ENCODE data around the gene SLC39A6. TPM values are rescaled to one million over a fixed set of nuclear protein-coding genes. Genes with fewer than 3 reads are reported as not detected.
"Not testable (repeated sequence)": the region's sequence is repeated elsewhere in the genome, so short reads cannot be mapped to it uniquely, and the experiment has no call there.

Gene SLC39A6
- polyA plus RNA-seq, 4 donors, result 0.89 to 12.0 (median 5.6) TPM

DNA sequence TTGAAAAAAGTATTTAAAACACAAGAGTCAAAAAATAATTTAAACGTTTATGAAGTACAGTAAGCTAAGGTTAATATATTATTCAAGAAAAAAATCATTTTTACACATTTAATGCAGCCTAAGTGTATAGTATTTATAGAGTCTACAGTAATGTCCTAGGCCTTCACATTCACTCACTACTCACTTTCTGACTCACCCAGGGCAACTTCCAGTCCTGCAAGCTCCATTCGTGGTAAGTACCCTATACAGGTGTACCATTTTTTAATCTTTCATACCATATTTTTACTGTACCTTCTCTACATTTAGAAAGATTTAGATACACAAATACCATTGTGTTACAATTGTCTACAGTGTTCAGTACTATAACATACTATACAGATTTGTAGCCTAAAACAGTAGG is 40.9 kb downstream of the SLC39A6 start:
- H3K27me3 ChIP-seq (ENCODE audit: control insufficient read depth in 3 of 3, insufficient read depth in 3 of 3, low read length in 3 of 3), result no peaks in the 10 kb centered on the region
- no peak overlapping the region for H3K27ac ChIP-seq (ENCODE audit: low read depth in 1 of 3, low read length in 2 of 3)
- WGBS, 3 donors, result 64 to 77% (median 69%) methylated on average over 2 of the region's 2 CpGs
- no peak overlapping the region for H3K4me3 ChIP-seq (ENCODE audit: low read depth in 1 of 3, low read length in 3 of 3)
- H3K4me1 ChIP-seq (ENCODE audit: control insufficient read depth in 3 of 3, insufficient read depth in 2 of 3, low read depth in 1 of 3, low read length in 2 of 3), result no peaks in the 10 kb centered on the region
- H3K9me3 ChIP-seq (ENCODE audit: control insufficient read depth in 2 of 2, insufficient read depth in 1 of 2, low read depth in 1 of 2, low read length in 1 of 2), result no peaks in the 10 kb centered on the region
- H3K36me3 ChIP-seq (ENCODE audit: control insufficient read depth in 3 of 3, insufficient read depth in 2 of 3, low read depth in 1 of 3, low read length in 3 of 3), result no peaks in the 10 kb centered on the region
- DNase-seq (no peak), FAIRE-seq (no peak)

GRCh38 chr18:36086186-36086585 is 43.0 kb downstream of the SLC39A6 start:
- no peak overlapping the region for H3K27ac ChIP-seq (ENCODE audit: low read depth in 1 of 3, low read length in 2 of 3)
- 85 to 89% (median 88%) methylated on average over 8 of the region's 8 CpGs for WGBS, 3 donors
- no peak for FAIRE-seq
- no peaks in the 10 kb centered on the region for H3K4me1 ChIP-seq (ENCODE audit: control insufficient read depth in 3 of 3, insufficient read depth in 2 of 3, low read depth in 1 of 3, low read length in 2 of 3)
- H3K9me3 ChIP-seq (ENCODE audit: control insufficient read depth in 2 of 2, insufficient read depth in 1 of 2, low read depth in 1 of 2, low read length in 1 of 2), result no peaks in the 10 kb centered on the region
- H3K27me3 ChIP-seq (ENCODE audit: control insufficient read depth in 3 of 3, insufficient read depth in 3 of 3, low read length in 3 of 3), result no peaks in the 10 kb centered on the region
- H3K4me3 ChIP-seq (ENCODE audit: low read depth in 1 of 3, low read length in 3 of 3), result no peak overlapping the region
- DNase-seq, result no peak
- no peaks in the 10 kb centered on the region for H3K36me3 ChIP-seq (ENCODE audit: control insufficient read depth in 3 of 3, insufficient read depth in 2 of 3, low read depth in 1 of 3, low read length in 3 of 3)

GRCh38 chr18:36085195-36085594 is 43.9 kb downstream of the SLC39A6 start:
- H3K4me1 ChIP-seq (ENCODE audit: control insufficient read depth in 3 of 3, insufficient read depth in 2 of 3, low read depth in 1 of 3, low read length in 2 of 3), result no peaks in the 10 kb centered on the region
- no peaks in the 10 kb centered on the region for H3K36me3 ChIP-seq (ENCODE audit: control insufficient read depth in 3 of 3, insufficient read depth in 2 of 3, low read depth in 1 of 3, low read length in 3 of 3)
- peaks cover 0 to 1% of the 10 kb centered on the region in 2 donors for H3K9me3 ChIP-seq (ENCODE audit: control insufficient read depth in 2 of 2, insufficient read depth in 1 of 2, low read depth in 1 of 2, low read length in 1 of 2)
- FAIRE-seq, result no peak
- 87 to 100% (median 90%) methylated on average over 4 of the region's 4 CpGs for WGBS, 3 donors
- H3K4me3 ChIP-seq (ENCODE audit: low read depth in 1 of 3, low read length in 3 of 3), result no peak overlapping the region
- no peak for DNase-seq
- H3K27ac ChIP-seq (ENCODE audit: low read depth in 1 of 3, low read length in 2 of 3), result no peak overlapping the region
- H3K27me3 ChIP-seq (ENCODE audit: control insufficient read depth in 3 of 3, insufficient read depth in 3 of 3, low read length in 3 of 3), result peaks cover 0 to under 1% (median 0%) of the 10 kb centered on the region in 3 donors

- Histone ChIP-seq H3K4me1 (ENCODE audit: control insufficient read depth in 3 of 3, insufficient read depth in 2 of 3, low read depth in 1 of 3, low read length in 2 of 3) (no peaks in the 10 kb centered on the region), H3K27ac (ENCODE audit: low read depth in 1 of 3, low read length in 2 of 3) (no peak overlapping the region), H3K36me3 (ENCODE audit: control insufficient read depth in 3 of 3, insufficient read depth in 2 of 3, low read depth in 1 of 3, low read length in 3 of 3) (no peaks in the 10 kb centered on the region), H3K4me3 (ENCODE audit: low read depth in 1 of 3, low read length in 3 of 3) (no peak overlapping the region), H3K9me3 (ENCODE audit: control insufficient read depth in 2 of 2, insufficient read depth in 1 of 2, low read depth in 1 of 2, low read length in 1 of 2) (peaks cover 0 to 15% of the 10 kb centered on the region in 2 donors), H3K27me3 (ENCODE audit: control insufficient read depth in 3 of 3, insufficient read depth in 3 of 3, low read length in 3 of 3) (peaks cover 0 to 3% (median 0%) of the 10 kb centered on the region in 3 donors)
- FAIRE-seq (no peak), DNase-seq (no peak)
- 47 to 61% (median 55%) methylated on average over 2 of the region's 2 CpGs for WGBS, 3 donors
These were observed 45.4 kb downstream of the SLC39A6 start for GRCh38 chr18:36083729-36084128.

GRCh38 chr18:36081118-36081517 is 48.0 kb downstream of the SLC39A6 start:
- whole genome bisulfite sequencing, 3 donors, result 84 to 89% (median 87%) methylated on average over 2 of the region's 2 CpGs
- H3K36me3 ChIP-seq (ENCODE audit: control insufficient read depth in 3 of 3, insufficient read depth in 2 of 3, low read depth in 1 of 3, low read length in 3 of 3); H3K27me3 ChIP-seq (ENCODE audit: control insufficient read depth in 3 of 3, insufficient read depth in 3 of 3, low read length in 3 of 3); FAIRE-seq; H3K27ac ChIP-seq (ENCODE audit: low read depth in 1 of 3, low read length in 2 of 3); H3K4me3 ChIP-seq (ENCODE audit: low read depth in 1 of 3, low read length in 3 of 3); DNase-seq; H3K4me1 ChIP-seq (ENCODE audit: control insufficient read depth in 3 of 3, insufficient read depth in 2 of 3, low read depth in 1 of 3, low read length in 2 of 3): not testable (repeated sequence)
- peaks cover 0 to 15% of the 10 kb centered on the region in 2 donors for H3K9me3 ChIP-seq (ENCODE audit: control insufficient read depth in 2 of 2, insufficient read depth in 1 of 2, low read depth in 1 of 2, low read length in 1 of 2)

GRCh38 chr18:36078751-36079529 is 50.2 kb downstream of the SLC39A6 start:
- Histone ChIP-seq H3K9me3 (ENCODE audit: control insufficient read depth in 2 of 2, insufficient read depth in 1 of 2, low read depth in 1 of 2, low read length in 1 of 2) (peaks cover 0 to 15% of the 10 kb centered on the region in 2 donors), H3K27me3 (ENCODE audit: control insufficient read depth in 3 of 3, insufficient read depth in 3 of 3, low read length in 3 of 3) (peaks cover 0 to 3% (median 2%) of the 10 kb centered on the region in 3 donors), H3K4me1 (ENCODE audit: control insufficient read depth in 3 of 3, insufficient read depth in 2 of 3, low read depth in 1 of 3, low read length in 2 of 3) (no peaks in the 10 kb centered on the region), H3K27ac (ENCODE audit: low read depth in 1 of 3, low read length in 2 of 3) (no peak overlapping the region), H3K36me3 (ENCODE audit: control insufficient read depth in 3 of 3, insufficient read depth in 2 of 3, low read depth in 1 of 3, low read length in 3 of 3) (no peaks in the 10 kb centered on the region), H3K4me3 (ENCODE audit: low read depth in 1 of 3, low read length in 3 of 3) (no peak overlapping the region)
- FAIRE-seq (no peak), DNase-seq (no peak)
- WGBS, 3 donors, result 78 to 87% (median 82%) methylated on average over 6 of the region's 6 CpGs

DNA sequence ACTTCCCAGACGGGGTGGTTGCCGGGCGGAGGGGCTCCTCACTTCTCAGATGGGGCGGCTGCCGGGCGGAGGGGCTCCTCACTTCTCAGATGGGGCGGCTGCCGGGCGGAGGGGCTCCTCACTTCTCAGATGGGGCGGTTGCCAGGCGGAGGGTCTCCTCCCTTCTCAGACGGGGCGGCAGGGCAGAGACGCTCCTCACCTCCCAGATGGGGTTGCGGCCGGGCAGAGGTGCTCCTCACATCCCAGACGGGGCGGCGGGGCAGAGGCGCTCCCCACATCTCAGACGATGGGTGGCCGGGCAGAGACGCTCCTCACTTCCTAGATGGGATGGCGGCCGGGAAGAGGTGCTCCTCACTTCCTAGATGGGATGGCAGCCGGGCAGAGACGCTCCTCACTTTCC is 51.4 kb downstream of the SLC39A6 start:
- not testable (repeated sequence) for H3K36me3 ChIP-seq (ENCODE audit: control insufficient read depth in 3 of 3, insufficient read depth in 2 of 3, low read depth in 1 of 3, low read length in 3 of 3); H3K4me1 ChIP-seq (ENCODE audit: control insufficient read depth in 3 of 3, insufficient read depth in 2 of 3, low read depth in 1 of 3, low read length in 2 of 3); FAIRE-seq; H3K4me3 ChIP-seq (ENCODE audit: low read depth in 1 of 3, low read length in 3 of 3); DNase-seq; H3K27me3 ChIP-seq (ENCODE audit: control insufficient read depth in 3 of 3, insufficient read depth in 3 of 3, low read length in 3 of 3); H3K27ac ChIP-seq (ENCODE audit: low read depth in 1 of 3, low read length in 2 of 3)
- peaks cover 0 to 15% of the 10 kb centered on the region in 2 donors for H3K9me3 ChIP-seq (ENCODE audit: control insufficient read depth in 2 of 2, insufficient read depth in 1 of 2, low read depth in 1 of 2, low read length in 1 of 2)
- 96% methylated on average over 25 of the region's 27 CpGs; no CpG with 5 or more reads in 2 of the 3 donors for WGBS, 3 donors

GRCh38 chr18:36075862-36076587 is 53.1 kb downstream of the SLC39A6 start:
- H3K27me3 ChIP-seq (ENCODE audit: control insufficient read depth in 3 of 3, insufficient read depth in 3 of 3, low read length in 3 of 3), result peaks cover 0 to 3% (median 2%) of the 10 kb centered on the region in 3 donors
- no peak overlapping the region for H3K4me3 ChIP-seq (ENCODE audit: low read depth in 1 of 3, low read length in 3 of 3)
- H3K4me1 ChIP-seq (ENCODE audit: control insufficient read depth in 3 of 3, insufficient read depth in 2 of 3, low read depth in 1 of 3, low read length in 2 of 3), result no peaks in the 10 kb centered on the region
- FAIRE-seq (no peak), DNase-seq (peak; percentile 10 to 12)
- H3K27ac ChIP-seq (ENCODE audit: low read depth in 1 of 3, low read length in 2 of 3), result no peak overlapping the region
- H3K36me3 ChIP-seq (ENCODE audit: control insufficient read depth in 3 of 3, insufficient read depth in 2 of 3, low read depth in 1 of 3, low read length in 3 of 3), result no peaks in the 10 kb centered on the region
- 61 to 67% (median 67%) methylated on average over 6 of the region's 6 CpGs for WGBS, 3 donors
- peaks cover 0 to 15% of the 10 kb centered on the region in 2 donors for H3K9me3 ChIP-seq (ENCODE audit: control insufficient read depth in 2 of 2, insufficient read depth in 1 of 2, low read depth in 1 of 2, low read length in 1 of 2)

All from small intestine (tissue), 7 donors.